ENCODE results near the gene BAIAP2. TPM values are rescaled to one million over a fixed set of nuclear protein-coding genes. Genes with fewer than 3 reads are reported as not detected.

BAIAP2 gene
- total RNA-seq, 1 donor from 2014 or later: 48.7 TPM

- TF ChIP-seq CTCF (IDR thresholded peaks at IDR 0.05; ENCODE audit: insufficient read depth, low read length, severe bottlenecking): no peak
- Histone ChIP-seq H3K27me3 (ENCODE audit: control insufficient read depth, insufficient read depth, low read length) (no peaks in the 10 kb centered on the region), H3K4me3 (ENCODE audit: low read depth, low read length) (no peak overlapping the region), H3K36me3 (ENCODE audit: control insufficient read depth, insufficient read depth, low read length) (peaks cover 12% of the 10 kb centered on the region)
- DNase-seq (ENCODE audit: low read depth) (peak; percentile 98), FAIRE-seq (peak; percentile 99)
These were observed 59.8 kb downstream of the BAIAP2 start for GRCh38 chr17:81094509-81095382.

GRCh38 chr17:81095383-81095762 is 60.4 kb downstream of the BAIAP2 start:
- no peak for DNase-seq (ENCODE audit: low read depth)
- Histone ChIP-seq H3K27me3 (ENCODE audit: control insufficient read depth, insufficient read depth, low read length) (no peaks in the 10 kb centered on the region), H3K36me3 (ENCODE audit: control insufficient read depth, insufficient read depth, low read length) (peaks cover 16% of the 10 kb centered on the region), H3K4me3 (ENCODE audit: low read depth, low read length) (no peak overlapping the region)
- FAIRE-seq: no peak
- no peak for TF ChIP-seq CTCF (IDR thresholded peaks at IDR 0.05; ENCODE audit: insufficient read depth, low read length, severe bottlenecking)

- no peaks in the 10 kb centered on the region for H3K27me3 ChIP-seq (ENCODE audit: control insufficient read depth, insufficient read depth, low read length)
- DNase-seq (ENCODE audit: low read depth) (no peak), FAIRE-seq (no peak)
- TF ChIP-seq CTCF (IDR thresholded peaks at IDR 0.05; ENCODE audit: insufficient read depth, low read length, severe bottlenecking): no peak
- H3K4me3 ChIP-seq (ENCODE audit: low read depth, low read length): no peak overlapping the region
- H3K36me3 ChIP-seq (ENCODE audit: control insufficient read depth, insufficient read depth, low read length): peaks cover 25% of the 10 kb centered on the region
These were observed 61.8 kb downstream of the BAIAP2 start for GRCh38 chr17:81096741-81097133.

- H3K36me3 ChIP-seq (ENCODE audit: control insufficient read depth, insufficient read depth, low read length): peaks cover 28% of the 10 kb centered on the region
- H3K27me3 ChIP-seq (ENCODE audit: control insufficient read depth, insufficient read depth, low read length): no peaks in the 10 kb centered on the region
- no peak overlapping the region for H3K4me3 ChIP-seq (ENCODE audit: low read depth, low read length)
- peak; percentile 82 for TF ChIP-seq CTCF (IDR thresholded peaks at IDR 0.05; ENCODE audit: insufficient read depth, low read length, severe bottlenecking)
- DNase-seq (ENCODE audit: low read depth): peak; percentile 67
- no peak for FAIRE-seq
These were observed 62.4 kb downstream of the BAIAP2 start for GRCh38 chr17:81097134-81097942.

- Histone ChIP-seq H3K27me3 (ENCODE audit: control insufficient read depth, insufficient read depth, low read length) (no peaks in the 10 kb centered on the region), H3K36me3 (ENCODE audit: control insufficient read depth, insufficient read depth, low read length) (peaks cover 29% of the 10 kb centered on the region), H3K4me3 (ENCODE audit: low read depth, low read length) (no peak overlapping the region)
- FAIRE-seq (no peak), DNase-seq (ENCODE audit: low read depth) (peak; percentile 54)
- TF ChIP-seq CTCF (IDR thresholded peaks at IDR 0.05; ENCODE audit: insufficient read depth, low read length, severe bottlenecking): no peak
These were observed 63.0 kb downstream of the BAIAP2 start for GRCh38 chr17:81097943-81098308.

All from bronchial epithelial cell (primary cell).